Breast epithelium (tissue), 3 donors: ENCODE data around the gene FLNC.

Source experiments
- CTCF ChIP-seq, 3 donors: fragments of 450-650 bp; IDR thresholded peaks; one replicate each; pipeline ENCODE4 v1.5.1; 2016 to 2017; ENCODE audit warnings: antibody characterized with exemption in 3 of 3, mild to moderate bottlenecking in 3 of 3, moderate library complexity in 3 of 3
- POLR2A ChIP-seq: fragments of 450-650 bp; IDR thresholded peaks from one replicate; pipeline ENCODE4 v1.6.1; 2016; ENCODE audit warnings: antibody characterized with exemption, mild to moderate bottlenecking, moderate library complexity
- POLR2AphosphoS5 ChIP-seq, 3 donors: sonication (generic); formaldehyde crosslinking; IDR thresholded peaks; one replicate each; pipeline ENCODE4 v1.6.1; 2017; ENCODE audit warnings: antibody characterized with exemption in 3 of 3

DNA sequence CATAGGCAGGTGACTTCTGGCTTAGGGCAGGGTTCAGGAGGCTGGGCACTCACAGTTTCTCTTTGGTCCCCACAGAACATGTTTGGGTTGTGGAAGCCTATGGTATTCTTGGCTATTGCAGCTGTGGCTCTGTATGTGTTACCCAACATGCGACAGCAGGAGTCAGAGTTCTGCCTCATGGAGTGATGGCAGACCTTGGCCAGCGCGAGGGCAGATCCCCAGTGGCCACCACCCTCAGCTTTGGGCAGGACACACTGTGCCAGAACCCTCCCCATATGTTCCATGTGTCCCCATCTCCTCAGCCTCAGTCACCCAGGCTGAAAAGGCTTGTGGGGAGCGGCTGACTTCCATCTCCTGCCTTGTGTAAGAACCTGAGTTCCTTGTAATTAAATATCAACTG is 8.5 kb upstream of the FLNC start:
- TF ChIP-seq CTCF (IDR thresholded peaks at IDR 0.05) (no peak), POLR2AphosphoS5 (IDR thresholded peaks at IDR 0.05) (no peak), POLR2A (no peak)
